Tibial nerve (tissue), 4 donors: Measurements from ENCODE around the gene MKNK1. TPM values are rescaled to one million over a fixed set of nuclear protein-coding genes. Genes with fewer than 3 reads are reported as not detected.
"Not testable (repeated sequence)": the region's sequence is repeated elsewhere in the genome, so short reads cannot be mapped to it uniquely, and the experiment has no call there.

ENCODE experiments used
- DNase-seq, 2 donors: peaks; one replicate each; pipeline ENCODE4 v3.0.0-alpha.2; 2019; ENCODE audit warnings: low spot score in 2 of 2
- H3K27ac ChIP-seq, 4 donors: fragments of 200-600 bp; sonication (generic) in 3 of 4; one replicate each; pipeline ENCODE4 v1.5.1; 2017 to 2019; ENCODE audit warnings: mild to moderate bottlenecking in 1 of 4
- H3K27me3 ChIP-seq, 2 donors: fragments of 200-600 bp; sonication (generic) in 1 of 2; one replicate each; pipeline versions ENCODE4 v1.5.1 to v1.6.0; 2017 to 2019
- H3K36me3 ChIP-seq, 3 donors: fragments of 200-600 bp; sonication (generic); one replicate each; pipeline ENCODE4 v1.5.1; 2018 to 2019
- H3K4me1 ChIP-seq, 4 donors: fragments of 200-600 bp; sonication (generic) in 3 of 4; one replicate each; pipeline ENCODE4 v1.5.1; 2017 to 2019
- H3K4me3 ChIP-seq, 4 donors: fragments of 200-600 bp; sonication (generic) in 3 of 4; one replicate each; pipeline ENCODE4 v1.5.1; 2017 to 2019; ENCODE audit warnings: mild to moderate bottlenecking in 1 of 4, moderate library complexity in 1 of 4
- H3K9me3 ChIP-seq, 4 donors: fragments of 200-600 bp; sonication (generic) in 3 of 4; one replicate each; pipeline ENCODE4 v1.5.1; 2017 to 2019
- CTCF ChIP-seq, 5 experiments: fragments of 200-600 bp in 3 of 5; fragments of 450-650 bp in 2 of 5; sonication (generic) in 3 of 5; IDR thresholded peaks; one replicate each; pipeline ENCODE4 v1.5.1; 2016 to 2019; ENCODE audit warnings: antibody characterized with exemption in 5 of 5, mild to moderate bottlenecking in 3 of 5, moderate library complexity in 2 of 5
- EP300 ChIP-seq, 2 donors: sonication (generic); formaldehyde crosslinking; IDR thresholded peaks; one replicate each; pipeline ENCODE4 v1.6.1; 2017; ENCODE audit warnings: antibody characterized with exemption in 2 of 2, mild to moderate bottlenecking in 1 of 2
- POLR2A ChIP-seq, 2 donors: fragments of 450-650 bp; IDR thresholded peaks; one replicate each; pipeline ENCODE4 v1.6.1; 2017; ENCODE audit warnings: antibody characterized with exemption in 2 of 2, mild to moderate bottlenecking in 2 of 2, moderate library complexity in 2 of 2
- WGBS, 2 donors: methylation state at CpG; one replicate each; pipeline ENCODE4 v1.1.5; 2018; 5-methylcytosine and 5-hydroxymethylcytosine counted together
- total RNA-seq, 4 donors: library from RNA; depleted of rRNA; stranded (reverse); fragments of >200 nt; gene quantifications; one replicate each; pipeline ENCODE4 v1.1.0, GENCODE V29; 2016

MKNK1 gene
- total RNA-seq, result 10 to 100 TPM; 52.4 to 75.0 (median 66.5) TPM

- peak within 1 kb of the TSS; percentile 57 to 89 (median 82) for H3K27ac ChIP-seq
- H3K36me3 ChIP-seq, result peaks cover 0 to 22% (median 0%) of the 10 kb centered on the region in 3 donors
- H3K4me3 ChIP-seq, result peak within 1 kb of the TSS; percentile 79 to 91 (median 85)
- peak; percentile 88 to 90 for DNase-seq
- TF ChIP-seq EP300 (IDR thresholded peaks at IDR 0.05) (peak; percentile 85 to 96), CTCF (IDR thresholded peaks at IDR 0.05) (peak in 2 of 5 experiments; percentile 23 to 37), POLR2A (IDR thresholded peaks at IDR 0.05) (peak; percentile 55 to 95)
- 1 to 2% methylated on average over 40 to 51 of the region's 53 CpGs for WGBS, 2 donors
- no peaks in the 10 kb centered on the region for H3K9me3 ChIP-seq
- peaks cover 0 to 48% (median 11%) of the 10 kb centered on the region in 4 donors for H3K4me1 ChIP-seq
- H3K27me3 ChIP-seq, result no peaks in the 10 kb centered on the region
These were observed at the start of gene MKNK1 for GRCh38 chr1:46603858-46604549. TSS of gene MKNK1 (minus strand) at chr1:46604268. CDS start at chr1:46583327, 20,941 bp downstream.

GRCh38 chr1:46653405-46653958 is 49.4 kb upstream of the MKNK1 start:
- no peak overlapping the region for H3K4me3 ChIP-seq
- no peak overlapping the region for H3K27ac ChIP-seq
- DNase-seq, result no peak
- no peaks in the 10 kb centered on the region for H3K4me1 ChIP-seq
- 64% methylated on average over 2 of the region's 2 CpGs for WGBS, 2 donors
- H3K9me3 ChIP-seq, result peaks cover 0 to 20% (median 0%) of the 10 kb centered on the region in 4 donors
- TF ChIP-seq EP300 (IDR thresholded peaks at IDR 0.05) (no peak), CTCF (IDR thresholded peaks at IDR 0.05) (no peak), POLR2A (IDR thresholded peaks at IDR 0.05) (no peak)
- H3K27me3 ChIP-seq, result no peaks in the 10 kb centered on the region
- peaks cover 0 to 98% (median 3%) of the 10 kb centered on the region in 3 donors for H3K36me3 ChIP-seq

DNA sequence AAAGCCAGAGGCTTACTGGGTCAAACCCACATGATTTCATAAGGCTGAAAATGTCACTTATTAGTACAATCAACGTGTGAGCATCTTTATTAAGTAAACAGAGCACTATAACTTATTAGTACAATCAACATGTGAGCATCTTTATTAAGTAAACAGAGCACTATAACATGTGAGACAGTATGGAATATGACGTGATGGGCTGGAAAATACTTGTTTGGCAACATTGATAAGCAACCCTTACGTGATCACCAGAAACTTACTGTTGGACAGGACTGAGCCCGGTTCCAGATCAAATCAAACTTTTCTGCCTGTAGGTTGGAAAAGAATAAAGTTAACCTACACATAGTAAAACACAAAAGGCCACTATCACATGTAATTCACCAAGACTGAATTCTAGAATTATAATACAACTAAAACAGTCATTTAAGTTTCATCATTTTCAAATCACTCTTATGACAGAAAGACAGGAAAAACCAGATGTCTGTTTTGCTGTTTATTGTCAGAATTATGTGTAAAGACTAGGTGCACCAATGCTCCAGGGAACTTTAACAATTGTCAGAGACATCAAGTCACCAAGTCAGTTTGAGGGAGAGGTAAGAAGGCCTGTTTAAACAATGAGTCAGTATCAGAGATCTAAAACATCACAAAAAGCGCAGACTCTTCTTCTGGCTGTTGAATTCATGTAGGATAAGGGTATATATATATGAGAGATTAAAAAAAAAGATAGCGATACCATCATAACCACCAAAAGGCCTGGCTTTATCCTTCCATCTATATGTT is 48.4 kb upstream of the MKNK1 start:
- H3K9me3 ChIP-seq, result peaks cover 0 to 20% (median 0%) of the 10 kb centered on the region in 4 donors
- no peak for TF ChIP-seq CTCF (IDR thresholded peaks at IDR 0.05)
- TF ChIP-seq POLR2A (IDR thresholded peaks at IDR 0.05), result no peak
- TF ChIP-seq EP300 (IDR thresholded peaks at IDR 0.05), result no peak
- H3K36me3 ChIP-seq, result peaks cover 0 to 99% (median 0%) of the 10 kb centered on the region in 3 donors
- no peak for DNase-seq
- no peak overlapping the region for H3K27ac ChIP-seq
- WGBS, 2 donors, result 70 to 77% methylated on average over 6 of the region's 6 CpGs
- no peak overlapping the region for H3K4me3 ChIP-seq
- no peaks in the 10 kb centered on the region for H3K27me3 ChIP-seq
- H3K4me1 ChIP-seq, result no peaks in the 10 kb centered on the region

- 93 to 100% methylated on average over 2 to 3 of the region's 3 CpGs for WGBS, 2 donors
- H3K36me3 ChIP-seq, result peaks cover 0 to 96% (median 0%) of the 10 kb centered on the region in 3 donors
- H3K4me3 ChIP-seq, H3K27ac ChIP-seq, DNase-seq, H3K4me1 ChIP-seq, H3K27me3 ChIP-seq: not testable (repeated sequence)
- peaks cover 0 to 20% (median 0%) of the 10 kb centered on the region in 4 donors for H3K9me3 ChIP-seq
These were observed 47.1 kb upstream of the MKNK1 start for GRCh38 chr1:46651152-46651551.

DNA sequence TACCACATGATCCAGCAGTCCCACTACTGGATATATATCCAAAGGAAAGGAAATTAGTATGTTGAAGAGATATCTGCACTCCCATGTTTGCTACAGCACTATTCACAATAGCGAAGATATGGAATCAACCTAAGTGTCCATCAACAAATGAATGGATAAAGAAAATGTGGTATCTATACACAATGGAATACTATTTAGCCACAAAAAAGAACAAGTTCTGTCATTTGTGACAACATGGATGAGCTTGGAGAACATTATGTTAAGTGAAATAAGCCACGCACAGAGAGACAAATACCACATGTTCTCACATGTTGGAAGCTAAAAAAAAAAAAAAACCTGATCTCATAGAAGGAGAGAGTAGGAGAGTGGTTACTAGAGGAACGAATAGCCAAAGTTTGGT is 46.4 kb upstream of the MKNK1 start:
- H3K4me3 ChIP-seq, result no peak overlapping the region
- H3K4me1 ChIP-seq, result no peaks in the 10 kb centered on the region
- no peak overlapping the region for H3K27ac ChIP-seq
- no peaks in the 10 kb centered on the region for H3K27me3 ChIP-seq
- 96% methylated on average over 3 of the region's 3 CpGs for WGBS, 2 donors
- DNase-seq, result no peak
- peaks cover 0 to 89% (median 0%) of the 10 kb centered on the region in 3 donors for H3K36me3 ChIP-seq
- TF ChIP-seq CTCF (IDR thresholded peaks at IDR 0.05), result no peak
- TF ChIP-seq POLR2A (IDR thresholded peaks at IDR 0.05), result no peak
- no peak for TF ChIP-seq EP300 (IDR thresholded peaks at IDR 0.05)
- peaks cover 0 to 20% (median 0%) of the 10 kb centered on the region in 4 donors for H3K9me3 ChIP-seq
